Epithelial cell of prostate (primary cell): ENCODE results near the gene TIMP1.
A peak's percentile ranks its signal among the peaks of the same experiment; 100 is the strongest.

ENCODE experiments used
- DNase-seq: peaks from one replicate; pipeline ENCODE4 v3.0.0-alpha.2; 2011; ENCODE audit warnings: low read depth, low spot score
- H3K27ac ChIP-seq: fragments of 450-650 bp; 2 replicates; pipeline ENCODE4 v1.5.1; 2017; ENCODE audit warnings: mild to moderate bottlenecking

TIMP1 gene

GRCh38 chrX:47572773-47573340 lies 9.4 kb upstream of the TIMP1 start:
- DNase-seq, result no peak
- peak overlapping the region; percentile 78 for H3K27ac ChIP-seq

GRCh38 chrX:47573341-47574075 lies 8.7 kb upstream of the TIMP1 start:
- no peak for DNase-seq
- peak overlapping the region; percentile 78 for H3K27ac ChIP-seq

GRCh38 chrX:47574076-47574546 lies 8.1 kb upstream of the TIMP1 start:
- DNase-seq, result no peak
- peak overlapping the region; percentile 78 for H3K27ac ChIP-seq

- DNase-seq, result no peak
- H3K27ac ChIP-seq, result peak overlapping the region; percentile 78
Observed at GRCh38 chrX:47574547-47575301, 7.5 kb upstream of the TIMP1 start.

- DNase-seq, result no peak
- H3K27ac ChIP-seq, result no peak overlapping the region
Observed at GRCh38 chrX:47576021-47576898, 6.0 kb upstream of the TIMP1 start.

- no peak for DNase-seq
- H3K27ac ChIP-seq, result no peak overlapping the region
Observed at GRCh38 chrX:47577424-47577823, 4.8 kb upstream of the TIMP1 start.

GRCh38 chrX:47577901-47578300 lies 4.3 kb upstream of the TIMP1 start:
- H3K27ac ChIP-seq, result no peak overlapping the region
- DNase-seq, result no peak

GRCh38 chrX:47578692-47579091 lies 3.5 kb upstream of the TIMP1 start:
- DNase-seq, result no peak
- peak overlapping the region; percentile 62 for H3K27ac ChIP-seq

GRCh38 chrX:47579537-47579936 lies 2.7 kb upstream of the TIMP1 start:
- H3K27ac ChIP-seq, result peak overlapping the region; percentile 62

GRCh38 chrX:47583240-47583861 lies 1.1 kb downstream of the TIMP1 start:
- DNase-seq, result no peak
- peak overlapping the region; percentile 36 for H3K27ac ChIP-seq

More at GRCh38 chrX:47579537-47579936, 2.7 kb upstream of the TIMP1 start:
- DNase-seq, result no peak

GRCh38 chrX:47584714-47585113 lies 2.5 kb downstream of the TIMP1 start:
- no peak overlapping the region for H3K27ac ChIP-seq
- DNase-seq, result no peak

GRCh38 chrX:47585273-47585672 lies 3.0 kb downstream of the TIMP1 start:
- DNase-seq, result no peak

GRCh38 chrX:47586043-47586787 lies 4.0 kb downstream of the TIMP1 start:
- no peak for DNase-seq
- no peak overlapping the region for H3K27ac ChIP-seq

More at GRCh38 chrX:47585273-47585672, 3.0 kb downstream of the TIMP1 start:
- no peak overlapping the region for H3K27ac ChIP-seq

GRCh38 chrX:47587091-47587891 lies 5.1 kb downstream of the TIMP1 start:
- no peak overlapping the region for H3K27ac ChIP-seq

GRCh38 chrX:47587906-47588735 lies 5.9 kb downstream of the TIMP1 start:
- no peak overlapping the region for H3K27ac ChIP-seq
- no peak for DNase-seq

More at GRCh38 chrX:47587091-47587891, 5.1 kb downstream of the TIMP1 start:
- DNase-seq, result no peak

- H3K27ac ChIP-seq, result no peak overlapping the region
- DNase-seq, result no peak
Observed at GRCh38 chrX:47590984-47591383, 8.7 kb downstream of the TIMP1 start.

- DNase-seq, result no peak
- H3K27ac ChIP-seq, result no peak overlapping the region
Observed at GRCh38 chrX:47593522-47593921, 11.3 kb downstream of the TIMP1 start.
